WTC11 (cell line): ENCODE data around the gene SH3D21. TPM values are rescaled to one million over a fixed set of nuclear protein-coding genes. Genes with fewer than 3 reads are reported as not detected.

Experiments
- ATF2 ChIP-seq: sonication (generic); formaldehyde crosslinking; IDR thresholded peaks from 2 replicates; pipeline ENCODE4 v1.8.1; 2022; ENCODE audit warnings: low read depth, missing genetic modification reagents, borderline replicate concordance
- CREB1 ChIP-seq: sonication (generic); formaldehyde crosslinking; IDR thresholded peaks from 2 replicates; pipeline ENCODE4 v1.8.0; 2023; ENCODE audit warnings: mild to moderate bottlenecking, missing genetic modification reagents
- ETV6 ChIP-seq: sonication (generic); formaldehyde crosslinking; IDR thresholded peaks from 2 replicates; pipeline ENCODE4 v1.8.1; 2022; ENCODE audit warnings: mild to moderate bottlenecking, missing genetic modification reagents
- GRHL2 ChIP-seq: fragments of 250-450 bp; sonication (Bioruptor Pico); IDR thresholded peaks from 2 replicates; pipeline ENCODE4 v1.8.0; 2022; ENCODE audit warnings: mild to moderate bottlenecking, moderate library complexity; ENCODE audit not compliant: insufficient replicate concordance, severe bottlenecking
- MXD4 ChIP-seq: fragments of 250-450 bp; sonication (Bioruptor Pico); IDR thresholded peaks from 2 replicates; pipeline ENCODE4 v1.8.0; 2021; ENCODE audit warnings: mild to moderate bottlenecking, moderate library complexity, borderline replicate concordance
- NFATC4 ChIP-seq: fragments of 250-450 bp; sonication (Bioruptor Pico); IDR thresholded peaks from 2 replicates; pipeline ENCODE4 v1.9.0; 2021; ENCODE audit warnings: mild to moderate bottlenecking
- NFYB ChIP-seq: sonication (generic); formaldehyde crosslinking; conservative IDR thresholded peaks from 2 replicates; pipeline ENCODE4 v1.8.0; 2022; ENCODE audit warnings: low read depth, missing genetic modification reagents
- PRRX2 ChIP-seq: fragments of 250-450 bp; sonication (Bioruptor Pico); IDR thresholded peaks from 2 replicates; pipeline ENCODE4 v1.8.0; 2021; ENCODE audit warnings: mild to moderate bottlenecking
- TP53 ChIP-seq: sonication (generic); formaldehyde crosslinking; IDR thresholded peaks from 2 replicates; pipeline ENCODE4 v1.8.1; 2023; ENCODE audit warnings: mild to moderate bottlenecking, missing genetic modification reagents
- ZNF219 ChIP-seq: sonication (generic); formaldehyde crosslinking; IDR thresholded peaks from 2 replicates; pipeline ENCODE4 v1.8.0; 2023; ENCODE audit warnings: missing genetic modification reagents, mild to moderate bottlenecking, borderline replicate concordance
- ZNF281 ChIP-seq: sonication (generic); formaldehyde crosslinking; IDR thresholded peaks from 2 replicates; pipeline ENCODE4 v1.8.0; 2023; ENCODE audit warnings: mild to moderate bottlenecking, missing genetic modification reagents
- total RNA-seq: library from RNA; stranded (reverse); gene quantifications from 3 replicates; pipeline ENCODE4 v1.2.3, GENCODE V29; 2021
- TF ChIP-seq, protein P1 (sequence below): fragments of 250-450 bp; sonication (Bioruptor Pico); IDR thresholded peaks from 2 replicates; pipeline ENCODE4 v1.9.0; 2021; ENCODE audit warnings: mild to moderate bottlenecking, borderline replicate concordance
- TF ChIP-seq, protein P2 (sequence below): sonication (generic); formaldehyde crosslinking; IDR thresholded peaks from 2 replicates; pipeline ENCODE4 v1.8.1; 2022; ENCODE audit warnings: low read depth, mild to moderate bottlenecking, moderate library complexity, missing genetic modification reagents, borderline replicate concordance
- TF ChIP-seq, protein P3 (sequence below): sonication (generic); formaldehyde crosslinking; IDR thresholded peaks from 2 replicates; pipeline ENCODE4 v1.8.1; 2022; ENCODE audit warnings: mild to moderate bottlenecking, moderate library complexity, missing genetic modification reagents
- TF ChIP-seq, protein P4 (sequence below): sonication (generic); formaldehyde crosslinking; IDR thresholded peaks from 2 replicates; pipeline ENCODE4 v1.8.0; 2023; ENCODE audit warnings: missing genetic modification reagents, mild to moderate bottlenecking, borderline replicate concordance
- TF ChIP-seq, protein P5 (sequence below): sonication (generic); formaldehyde crosslinking; IDR thresholded peaks from 2 replicates; pipeline ENCODE4 v1.8.0; 2022; ENCODE audit warnings: mild to moderate bottlenecking, missing genetic modification reagents
- TF ChIP-seq, protein P6 (sequence below): sonication (generic); formaldehyde crosslinking; conservative IDR thresholded peaks from 2 replicates; pipeline ENCODE4 v1.8.1; 2022; ENCODE audit warnings: mild to moderate bottlenecking, missing genetic modification reagents

SH3D21 gene
- total RNA-seq, 1 experiment from 2014 or later = 22.1 TPM

DNA sequence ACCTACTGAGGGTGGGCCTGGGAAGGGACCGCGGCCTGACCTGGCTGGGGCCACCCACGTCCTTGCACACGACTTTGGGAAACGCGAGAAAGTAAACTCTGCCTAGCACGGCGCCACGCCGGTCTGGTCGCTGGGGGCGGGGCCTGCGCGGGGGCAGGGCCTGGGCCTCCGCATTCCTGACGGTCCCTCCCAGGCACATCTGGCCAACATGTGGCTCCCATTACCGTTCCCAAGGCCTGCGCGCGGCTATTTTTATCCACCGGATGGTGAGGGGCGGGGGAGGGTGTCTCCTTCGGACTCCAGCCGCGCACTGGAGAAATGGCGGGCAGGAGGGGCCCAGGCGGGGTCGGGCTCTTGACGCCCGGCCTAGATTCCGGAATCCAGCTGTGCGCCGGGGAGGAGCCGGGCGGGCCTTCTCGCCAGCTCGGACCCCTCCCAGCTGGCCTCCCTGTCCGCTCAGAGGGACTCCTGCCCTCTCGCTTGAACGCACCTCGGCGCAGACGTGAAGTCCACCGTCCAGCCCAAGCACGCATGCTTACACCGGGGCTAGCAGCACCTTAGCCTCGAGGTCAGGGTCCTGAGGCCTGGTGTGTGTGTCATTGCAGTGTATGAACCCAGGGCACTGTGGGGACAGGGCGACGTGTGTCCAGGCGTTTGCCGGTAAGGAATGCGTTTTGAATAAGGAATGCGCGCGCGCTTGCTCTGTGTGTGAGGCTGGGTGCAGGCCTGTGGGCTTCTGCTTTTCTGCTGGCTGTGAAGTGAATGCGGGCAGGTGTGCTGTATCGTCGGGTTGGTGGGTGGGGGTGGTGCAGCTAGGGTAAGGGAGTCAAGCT, 15.2 kb downstream of the SH3D21 start (continued):
- TF ChIP-seq, protein P1, sequence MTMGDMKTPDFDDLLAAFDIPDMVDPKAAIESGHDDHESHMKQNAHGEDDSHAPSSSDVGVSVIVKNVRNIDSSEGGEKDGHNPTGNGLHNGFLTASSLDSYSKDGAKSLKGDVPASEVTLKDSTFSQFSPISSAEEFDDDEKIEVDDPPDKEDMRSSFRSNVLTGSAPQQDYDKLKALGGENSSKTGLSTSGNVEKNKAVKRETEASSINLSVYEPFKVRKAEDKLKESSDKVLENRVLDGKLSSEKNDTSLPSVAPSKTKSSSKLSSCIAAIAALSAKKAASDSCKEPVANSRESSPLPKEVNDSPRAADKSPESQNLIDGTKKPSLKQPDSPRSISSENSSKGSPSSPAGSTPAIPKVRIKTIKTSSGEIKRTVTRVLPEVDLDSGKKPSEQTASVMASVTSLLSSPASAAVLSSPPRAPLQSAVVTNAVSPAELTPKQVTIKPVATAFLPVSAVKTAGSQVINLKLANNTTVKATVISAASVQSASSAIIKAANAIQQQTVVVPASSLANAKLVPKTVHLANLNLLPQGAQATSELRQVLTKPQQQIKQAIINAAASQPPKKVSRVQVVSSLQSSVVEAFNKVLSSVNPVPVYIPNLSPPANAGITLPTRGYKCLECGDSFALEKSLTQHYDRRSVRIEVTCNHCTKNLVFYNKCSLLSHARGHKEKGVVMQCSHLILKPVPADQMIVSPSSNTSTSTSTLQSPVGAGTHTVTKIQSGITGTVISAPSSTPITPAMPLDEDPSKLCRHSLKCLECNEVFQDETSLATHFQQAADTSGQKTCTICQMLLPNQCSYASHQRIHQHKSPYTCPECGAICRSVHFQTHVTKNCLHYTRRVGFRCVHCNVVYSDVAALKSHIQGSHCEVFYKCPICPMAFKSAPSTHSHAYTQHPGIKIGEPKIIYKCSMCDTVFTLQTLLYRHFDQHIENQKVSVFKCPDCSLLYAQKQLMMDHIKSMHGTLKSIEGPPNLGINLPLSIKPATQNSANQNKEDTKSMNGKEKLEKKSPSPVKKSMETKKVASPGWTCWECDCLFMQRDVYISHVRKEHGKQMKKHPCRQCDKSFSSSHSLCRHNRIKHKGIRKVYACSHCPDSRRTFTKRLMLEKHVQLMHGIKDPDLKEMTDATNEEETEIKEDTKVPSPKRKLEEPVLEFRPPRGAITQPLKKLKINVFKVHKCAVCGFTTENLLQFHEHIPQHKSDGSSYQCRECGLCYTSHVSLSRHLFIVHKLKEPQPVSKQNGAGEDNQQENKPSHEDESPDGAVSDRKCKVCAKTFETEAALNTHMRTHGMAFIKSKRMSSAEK (CRISPR knock-in tag) = no peak; the same call in 1 of the 2 replicates
- no peak for TF ChIP-seq NFATC4
- peak; percentile 52; the same call in 1 of the 2 replicates for TF ChIP-seq ATF2 (CRISPR knock-in tag)
- TF ChIP-seq, protein P2, sequence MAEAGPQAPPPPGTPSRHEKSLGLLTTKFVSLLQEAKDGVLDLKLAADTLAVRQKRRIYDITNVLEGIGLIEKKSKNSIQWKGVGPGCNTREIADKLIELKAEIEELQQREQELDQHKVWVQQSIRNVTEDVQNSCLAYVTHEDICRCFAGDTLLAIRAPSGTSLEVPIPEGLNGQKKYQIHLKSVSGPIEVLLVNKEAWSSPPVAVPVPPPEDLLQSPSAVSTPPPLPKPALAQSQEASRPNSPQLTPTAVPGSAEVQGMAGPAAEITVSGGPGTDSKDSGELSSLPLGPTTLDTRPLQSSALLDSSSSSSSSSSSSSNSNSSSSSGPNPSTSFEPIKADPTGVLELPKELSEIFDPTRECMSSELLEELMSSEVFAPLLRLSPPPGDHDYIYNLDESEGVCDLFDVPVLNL (CRISPR knock-in tag) = peak; percentile 74; the same call in 1 of the 2 replicates
- TF ChIP-seq ZNF281 (CRISPR knock-in tag) = no peak; the same call in 1 of the 2 replicates
- TF ChIP-seq, protein P3, sequence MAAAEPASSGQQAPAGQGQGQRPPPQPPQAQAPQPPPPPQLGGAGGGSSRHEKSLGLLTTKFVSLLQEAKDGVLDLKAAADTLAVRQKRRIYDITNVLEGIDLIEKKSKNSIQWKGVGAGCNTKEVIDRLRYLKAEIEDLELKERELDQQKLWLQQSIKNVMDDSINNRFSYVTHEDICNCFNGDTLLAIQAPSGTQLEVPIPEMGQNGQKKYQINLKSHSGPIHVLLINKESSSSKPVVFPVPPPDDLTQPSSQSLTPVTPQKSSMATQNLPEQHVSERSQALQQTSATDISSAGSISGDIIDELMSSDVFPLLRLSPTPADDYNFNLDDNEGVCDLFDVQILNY (CRISPR knock-in tag) = peak; percentile 95
- TF ChIP-seq, protein P4, sequence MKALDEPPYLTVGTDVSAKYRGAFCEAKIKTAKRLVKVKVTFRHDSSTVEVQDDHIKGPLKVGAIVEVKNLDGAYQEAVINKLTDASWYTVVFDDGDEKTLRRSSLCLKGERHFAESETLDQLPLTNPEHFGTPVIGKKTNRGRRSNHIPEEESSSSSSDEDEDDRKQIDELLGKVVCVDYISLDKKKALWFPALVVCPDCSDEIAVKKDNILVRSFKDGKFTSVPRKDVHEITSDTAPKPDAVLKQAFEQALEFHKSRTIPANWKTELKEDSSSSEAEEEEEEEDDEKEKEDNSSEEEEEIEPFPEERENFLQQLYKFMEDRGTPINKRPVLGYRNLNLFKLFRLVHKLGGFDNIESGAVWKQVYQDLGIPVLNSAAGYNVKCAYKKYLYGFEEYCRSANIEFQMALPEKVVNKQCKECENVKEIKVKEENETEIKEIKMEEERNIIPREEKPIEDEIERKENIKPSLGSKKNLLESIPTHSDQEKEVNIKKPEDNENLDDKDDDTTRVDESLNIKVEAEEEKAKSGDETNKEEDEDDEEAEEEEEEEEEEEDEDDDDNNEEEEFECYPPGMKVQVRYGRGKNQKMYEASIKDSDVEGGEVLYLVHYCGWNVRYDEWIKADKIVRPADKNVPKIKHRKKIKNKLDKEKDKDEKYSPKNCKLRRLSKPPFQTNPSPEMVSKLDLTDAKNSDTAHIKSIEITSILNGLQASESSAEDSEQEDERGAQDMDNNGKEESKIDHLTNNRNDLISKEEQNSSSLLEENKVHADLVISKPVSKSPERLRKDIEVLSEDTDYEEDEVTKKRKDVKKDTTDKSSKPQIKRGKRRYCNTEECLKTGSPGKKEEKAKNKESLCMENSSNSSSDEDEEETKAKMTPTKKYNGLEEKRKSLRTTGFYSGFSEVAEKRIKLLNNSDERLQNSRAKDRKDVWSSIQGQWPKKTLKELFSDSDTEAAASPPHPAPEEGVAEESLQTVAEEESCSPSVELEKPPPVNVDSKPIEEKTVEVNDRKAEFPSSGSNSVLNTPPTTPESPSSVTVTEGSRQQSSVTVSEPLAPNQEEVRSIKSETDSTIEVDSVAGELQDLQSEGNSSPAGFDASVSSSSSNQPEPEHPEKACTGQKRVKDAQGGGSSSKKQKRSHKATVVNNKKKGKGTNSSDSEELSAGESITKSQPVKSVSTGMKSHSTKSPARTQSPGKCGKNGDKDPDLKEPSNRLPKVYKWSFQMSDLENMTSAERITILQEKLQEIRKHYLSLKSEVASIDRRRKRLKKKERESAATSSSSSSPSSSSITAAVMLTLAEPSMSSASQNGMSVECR = no peak
- TF ChIP-seq PRRX2 (CRISPR knock-in tag) = no peak
- no peak for TF ChIP-seq NFYB
- peak; percentile 95 for TF ChIP-seq ETV6 (CRISPR knock-in tag)
- no peak for TF ChIP-seq GRHL2
- TF ChIP-seq ZNF219 (CRISPR knock-in tag) = no peak
- no peak for TF ChIP-seq MXD4 (CRISPR knock-in tag)
- peak; percentile 41; the same call in 1 of the 2 replicates for TF ChIP-seq TP53 (CRISPR knock-in tag)
- TF ChIP-seq, protein P5, sequence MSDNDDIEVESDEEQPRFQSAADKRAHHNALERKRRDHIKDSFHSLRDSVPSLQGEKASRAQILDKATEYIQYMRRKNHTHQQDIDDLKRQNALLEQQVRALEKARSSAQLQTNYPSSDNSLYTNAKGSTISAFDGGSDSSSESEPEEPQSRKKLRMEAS (CRISPR knock-in tag) = peak; percentile 96
- TF ChIP-seq CREB1 = 0 out of 2 replicates have a peak, but pooled peaks have one; percentile 69
- TF ChIP-seq, protein P6, sequence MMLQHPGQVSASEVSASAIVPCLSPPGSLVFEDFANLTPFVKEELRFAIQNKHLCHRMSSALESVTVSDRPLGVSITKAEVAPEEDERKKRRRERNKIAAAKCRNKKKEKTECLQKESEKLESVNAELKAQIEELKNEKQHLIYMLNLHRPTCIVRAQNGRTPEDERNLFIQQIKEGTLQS (CRISPR knock-in tag) = peak; percentile 27; the same call in 1 of the 2 replicates
